Activated CD8-positive, alpha-beta memory T cell treated with anti-CD3 and anti-CD28 coated beads, Interleukin-2, amount 50 U/mL, for 4 hours (primary cell): ENCODE measurements around the gene GPR108.
A peak's percentile ranks its signal among the peaks of the same experiment; 100 is the strongest.
"Not testable (repeated sequence)": the region's sequence is repeated elsewhere in the genome, so short reads cannot be mapped to it uniquely, and the experiment has no call there.

ENCODE experiments used
- DNase-seq: peaks from one replicate; pipeline ENCODE4 v3.0.0-alpha.2; 2020

The GPR108 gene

GRCh38 chr19:6760606-6761005, 23.2 kb upstream of the GPR108 start:
- no peak for DNase-seq

GRCh38 chr19:6754653-6755463, 17.5 kb upstream of the GPR108 start:
- no peak for DNase-seq

- no peak for DNase-seq
Measured at GRCh38 chr19:6754136-6754535, 16.8 kb upstream of the GPR108 start.

GRCh38 chr19:6753178-6754031, 16.0 kb upstream of the GPR108 start:
- peak; percentile 68 for DNase-seq

GRCh38 chr19:6752256-6753177, 15.1 kb upstream of the GPR108 start:
- DNase-seq = no peak

DNA sequence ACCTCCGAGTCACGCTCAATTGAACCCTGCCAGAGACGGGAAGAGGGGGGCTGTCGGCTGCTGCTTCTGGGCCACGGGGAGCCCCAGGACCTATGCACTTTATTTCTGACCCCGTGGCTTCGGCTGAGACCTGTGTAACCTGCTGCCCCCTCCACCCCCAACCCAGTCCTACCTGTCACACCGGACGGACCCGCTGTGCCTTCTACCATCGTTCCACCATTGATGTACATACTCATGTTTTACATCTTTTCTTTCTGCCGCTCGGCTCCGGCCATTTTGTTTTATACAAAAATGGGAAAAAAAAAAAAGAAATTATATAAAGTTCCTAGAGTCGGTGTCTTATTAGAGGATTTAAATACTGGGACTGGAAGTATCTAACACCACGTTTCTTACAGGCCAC, 13.8 kb upstream of the GPR108 start:
- DNase-seq = no peak

DNA sequence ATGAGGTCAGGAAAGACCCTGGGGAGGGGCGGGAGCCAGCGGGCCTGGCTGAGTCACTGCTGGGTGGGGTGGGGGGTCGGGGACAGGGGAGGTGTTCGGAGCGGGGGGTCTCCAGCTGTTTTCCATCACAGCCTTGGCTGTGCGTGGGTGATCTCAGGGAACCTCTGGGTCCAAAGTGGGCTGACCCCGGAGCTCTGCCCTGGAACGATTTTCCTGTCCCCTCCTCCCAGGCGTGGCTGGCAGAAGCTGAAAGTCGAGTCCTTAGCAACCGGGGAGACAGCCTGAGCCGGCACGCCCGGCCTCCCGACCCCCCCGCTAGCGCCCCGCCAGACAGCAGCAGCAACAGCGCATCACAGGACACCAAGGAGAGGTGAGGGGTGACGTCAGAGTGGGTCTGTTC, 12.7 kb upstream of the GPR108 start:
- DNase-seq = no peak

DNA sequence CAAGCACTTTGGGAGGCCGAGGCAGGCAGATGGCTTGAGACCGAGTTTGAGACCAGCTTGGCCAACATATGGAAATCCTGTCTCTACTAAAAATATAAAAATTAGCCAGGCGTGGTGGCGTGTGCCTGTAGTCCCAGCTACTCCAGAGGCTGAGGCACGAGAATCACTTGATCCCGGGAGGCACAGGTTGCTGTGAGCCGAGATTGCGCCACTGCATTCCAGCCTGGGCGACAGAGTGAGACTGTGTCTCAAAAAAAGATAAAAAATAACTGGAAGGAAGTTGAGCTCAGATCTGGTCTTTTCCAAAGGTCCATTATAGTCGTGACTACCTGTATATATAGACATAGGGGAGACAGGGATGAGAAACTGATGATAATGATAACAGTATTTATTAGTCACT, 11.2 kb upstream of the GPR108 start:
- DNase-seq = not testable (repeated sequence)

- DNase-seq = no peak
Measured at GRCh38 chr19:6745965-6746364, 8.6 kb upstream of the GPR108 start.

GRCh38 chr19:6744381-6745301, 7.3 kb upstream of the GPR108 start:
- DNase-seq = no peak

- DNase-seq = no peak
Measured at GRCh38 chr19:6743714-6744380, 6.5 kb upstream of the GPR108 start.

GRCh38 chr19:6743066-6743465, 5.7 kb upstream of the GPR108 start:
- no peak for DNase-seq

DNA sequence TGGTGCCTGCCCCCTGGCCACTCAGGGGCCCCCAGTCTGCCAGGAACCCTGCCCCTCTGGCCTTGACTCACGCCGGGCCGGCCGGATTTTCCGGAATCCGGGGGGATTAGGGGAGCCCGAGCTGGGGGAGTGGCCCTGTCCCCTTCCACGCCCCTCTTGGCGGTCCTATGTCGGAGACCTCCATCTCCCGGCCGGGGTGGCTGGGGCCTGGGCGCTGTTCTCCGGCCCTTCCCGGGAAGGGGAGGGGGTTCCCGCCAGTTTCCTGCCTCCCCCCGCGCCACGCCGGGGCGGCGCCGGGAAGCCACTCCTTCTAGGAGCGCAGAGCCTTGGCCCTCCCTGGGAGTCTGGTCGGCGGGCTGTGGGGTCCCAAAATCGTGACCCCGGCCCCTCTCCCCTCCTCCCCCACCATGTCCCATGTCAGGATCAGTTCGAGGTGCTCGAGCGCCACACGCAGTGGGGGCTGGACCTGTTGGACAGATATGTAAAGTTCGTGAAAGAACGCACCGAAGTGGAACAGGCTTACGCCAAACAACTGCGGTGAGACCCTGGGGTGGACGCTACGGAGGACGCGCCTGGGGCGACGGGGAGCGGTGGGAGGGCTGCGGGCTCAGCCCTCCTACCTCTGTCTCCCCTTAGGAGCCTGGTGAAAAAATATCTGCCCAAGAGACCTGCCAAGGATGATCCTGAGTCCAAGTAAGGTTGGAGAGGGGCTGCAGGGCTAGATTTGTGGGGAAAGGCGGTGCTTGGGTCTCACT, 3.4 kb upstream of the GPR108 start:
- no peak for DNase-seq

- no peak for DNase-seq
Measured at GRCh38 chr19:6739883-6740588, 2.7 kb upstream of the GPR108 start.

- DNase-seq = peak; percentile 82
Measured at GRCh38 chr19:6739390-6739882, 2.1 kb upstream of the GPR108 start, which contains the start of gene TRIP10. TSS of gene TRIP10 (plus strand) at chr19:6739680. CDS start at chr19:6739762, 82 bp downstream.

GRCh38 chr19:6738787-6739389, 1.5 kb upstream of the GPR108 start:
- peak; percentile 39 for DNase-seq

DNA sequence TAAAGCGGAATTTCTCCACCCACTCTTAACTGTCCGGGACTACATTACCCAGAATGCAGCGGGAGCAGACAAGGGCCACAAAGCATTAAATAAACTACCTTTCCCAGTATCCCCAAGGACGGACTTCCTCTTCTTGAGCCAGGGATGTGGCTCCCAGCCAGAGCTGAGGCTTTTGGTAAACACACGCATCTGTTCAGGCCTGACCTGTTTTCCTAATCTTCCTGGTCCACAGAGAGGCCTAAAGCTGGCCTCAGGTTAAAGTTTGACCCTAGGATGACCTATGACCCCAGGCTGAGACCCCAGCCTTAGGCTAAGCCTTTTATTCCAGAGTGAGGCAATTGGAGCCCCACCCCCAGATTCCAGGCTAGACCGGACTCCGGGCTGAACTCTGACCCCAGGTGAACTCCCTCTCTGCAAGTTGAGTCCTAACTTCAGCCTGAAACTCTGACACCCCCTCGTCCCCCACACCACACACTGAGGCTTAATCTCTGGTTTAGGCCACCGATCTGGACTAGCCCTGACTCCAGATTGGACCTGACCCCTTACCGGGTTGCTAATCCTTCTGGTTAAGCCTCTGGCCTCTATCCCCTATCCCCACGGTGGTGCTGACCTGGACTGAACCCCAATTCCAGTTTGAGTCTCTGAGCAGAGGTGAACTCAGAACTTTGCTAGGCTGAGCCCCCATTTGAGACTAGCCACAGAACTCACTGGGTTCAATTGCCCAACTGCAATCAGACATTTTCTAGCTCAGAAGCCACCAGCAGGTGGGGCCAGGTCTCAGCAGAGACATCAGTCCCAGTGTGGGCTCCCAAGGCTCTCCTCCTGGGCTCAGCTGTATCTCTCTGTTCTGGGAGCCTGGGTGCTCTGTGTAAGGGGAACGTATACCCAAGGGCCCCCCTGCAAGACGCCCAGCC, 750 bp upstream of the GPR108 start:
- peak; percentile 77 for DNase-seq

- no peak for DNase-seq
Measured at GRCh38 chr19:6736917-6737283, 480 bp downstream of the GPR108 start.
